Upper lobe of left lung (tissue), 4 donors: Measurements from ENCODE around the gene TRAPPC2.

Source experiments
- EP300 ChIP-seq, 4 donors: sonication (generic); formaldehyde crosslinking; IDR thresholded peaks; one replicate each; pipeline ENCODE4 v1.5.1; 2017; ENCODE audit warnings: antibody characterized with exemption in 4 of 4, control low read depth in 2 of 4
- POLR2AphosphoS5 ChIP-seq, 2 donors: sonication (generic); formaldehyde crosslinking; IDR thresholded peaks; one replicate each; pipeline ENCODE4 v1.5.1; 2017; ENCODE audit warnings: antibody characterized with exemption in 2 of 2

DNA sequence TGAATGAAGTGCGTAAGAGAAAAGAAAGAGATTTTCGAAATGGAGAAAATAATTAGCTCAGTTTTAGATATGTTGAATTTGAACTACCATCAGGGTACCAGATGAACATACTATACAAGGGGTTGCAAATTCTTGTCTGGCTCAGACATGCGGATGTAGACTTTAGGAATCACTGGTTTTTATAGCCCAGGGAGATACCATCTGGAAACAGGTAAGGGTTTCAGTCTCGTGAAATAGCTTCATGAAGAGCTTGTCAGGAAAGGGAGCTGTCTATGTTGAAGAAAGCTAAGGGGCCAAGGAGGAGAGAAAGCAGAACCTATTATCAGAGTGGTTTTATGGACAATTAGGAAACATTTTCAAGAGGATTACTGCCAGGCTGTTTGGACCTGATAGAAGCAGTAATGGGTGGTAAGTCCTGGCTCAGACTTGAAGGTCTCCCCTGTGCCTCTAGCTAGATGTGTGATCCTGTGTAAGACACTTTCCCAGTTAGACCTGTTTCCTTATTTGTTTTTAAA lies 38.8 kb downstream of the TRAPPC2 start:
- TF ChIP-seq EP300 (IDR thresholded peaks at IDR 0.05) (no peak), POLR2AphosphoS5 (IDR thresholded peaks at IDR 0.05) (no peak)
